PC-9 (cell line): ENCODE results near the gene MICALL1. TPM values are rescaled to one million over a fixed set of nuclear protein-coding genes. Genes with fewer than 3 reads are reported as not detected.
A peak's percentile ranks its signal among the peaks of the same experiment; 100 is the strongest.

Experiments
- BruUV-seq: library from RNA; stranded (reverse); fragments of 400-500 nt; replicated peaks from 2 replicates; lab custom pipeline; 2021; lab: Mats Ljungman, UMichigan
- CTCF ChIA-PET: fragments of 300-600 bp; sonication (Branson Sonifier 250); formaldehyde crosslinking; loops from one replicate; lab custom pipeline; 2022; ENCODE audit warnings: antibody characterized with exemption; lab: Charles Lee
- POLR2A ChIA-PET: fragments of 300-600 bp; sonication (Branson Sonifier 250); formaldehyde crosslinking; loops from one replicate; lab custom pipeline; 2022; ENCODE audit warnings: antibody characterized with exemption; ENCODE audit not compliant: unreplicated experiment; lab: Charles Lee
- DNase-seq, 2 experiments: peaks; one replicate each; pipeline versions ENCODE4 v3.0.0 to v3.0.0-alpha.2; 2015 to 2022; ENCODE audit warnings: mixed read lengths in 1 of 2
- H2AFZ ChIP-seq: fragments of 200-600 bp; sonication (generic); 2 replicates; pipeline ENCODE4 v1.8.1; 2017; ENCODE audit warnings: antibody characterized with exemption
- H3F3A ChIP-seq: fragments of 200-600 bp; sonication (generic); 2 replicates; pipeline ENCODE4 v1.8.1; 2017; ENCODE audit warnings: antibody characterized with exemption, mild to moderate bottlenecking, low read depth; ENCODE audit not compliant: insufficient read depth
- H3K27ac ChIP-seq: fragments of 200-600 bp; sonication (generic); 2 replicates; pipeline ENCODE4 v1.6.1; 2016; ENCODE audit warnings: mixed run types
- H3K27me3 ChIP-seq: fragments of 200-600 bp; sonication (generic); 2 replicates; pipeline ENCODE4 v1.6.1; 2016; ENCODE audit warnings: low read depth, mixed run types; ENCODE audit not compliant: insufficient read depth
- H3K36me3 ChIP-seq: fragments of 200-600 bp; sonication (generic); 2 replicates; pipeline ENCODE4 v1.6.1; 2016; ENCODE audit warnings: low read depth, mixed run types
- H3K4me1 ChIP-seq: fragments of 200-600 bp; sonication (generic); replicated peaks from 2 replicates; pipeline ENCODE4 v1.6.1; 2016; ENCODE audit warnings: mixed run types; ENCODE audit not compliant: insufficient read depth
- H3K4me2 ChIP-seq: fragments of 200-600 bp; sonication (generic); 2 replicates; pipeline ENCODE4 v1.6.1; 2017; ENCODE audit warnings: mixed run types
- H3K4me3 ChIP-seq: fragments of 200-600 bp; sonication (generic); 2 replicates; pipeline ENCODE4 v1.6.1; 2016; ENCODE audit warnings: mixed run types
- H3K79me2 ChIP-seq: fragments of 200-600 bp; sonication (generic); 2 replicates; pipeline ENCODE4 v1.6.1; 2017; ENCODE audit warnings: low read depth, mixed run types
- H3K9me2 ChIP-seq: fragments of 200-600 bp; sonication (generic); 2 replicates; pipeline ENCODE4 v1.8.1; 2017; ENCODE audit warnings: mild to moderate bottlenecking; ENCODE audit not compliant: insufficient read depth
- H3K9me3 ChIP-seq: fragments of 200-600 bp; sonication (generic); 2 replicates; pipeline ENCODE4 v1.8.1; 2016; ENCODE audit warnings: low read depth; ENCODE audit not compliant: insufficient read depth
- H4K20me1 ChIP-seq: fragments of 200-600 bp; sonication (generic); 2 replicates; pipeline ENCODE4 v1.8.1; 2017; ENCODE audit not compliant: insufficient read depth
- CTCF ChIP-seq: fragments of 200-600 bp; sonication (generic); conservative IDR thresholded peaks from 2 replicates; pipeline ENCODE4 v1.6.1; 2017; ENCODE audit warnings: mixed run types, antibody characterized with exemption, mild to moderate bottlenecking, moderate library complexity
- EZH2 ChIP-seq: fragments of 200-600 bp; sonication (generic); IDR thresholded peaks from 2 replicates; pipeline ENCODE4 v1.8.0; 2017; ENCODE audit warnings: antibody characterized with exemption, low read depth
- intact Hi-C: fragments of 100-400 bp; cut with micrococcal nuclease; formaldehyde crosslinking; loops from one replicate; pipeline ENCODE4 v1.10.0; 2022; ENCODE audit not compliant: unreplicated experiment
- total RNA-seq: library from RNA; stranded (reverse); gene quantifications from 2 replicates; pipeline ENCODE4 v1.2.3, GENCODE V29; 2021

The MICALL1 gene
- total RNA-seq, 1 experiment from 2014 or later, result 113 TPM

- TF ChIP-seq CTCF, result no peak
- no peak for TF ChIP-seq EZH2
- BruUV-seq, result no TSS peak
- H3K27me3 ChIP-seq, result no peaks in the 10 kb centered on the region
- no peaks in the 10 kb centered on the region for H3K36me3 ChIP-seq
- H3K9me3 ChIP-seq, result no peaks in the 10 kb centered on the region
- H3K4me3 ChIP-seq, result no peak overlapping the region
- intact Hi-C loops, result no loop called here
- H3F3A ChIP-seq, result peaks cover 67% of the 10 kb centered on the region
- peak overlapping the region; percentile 71 for H3K4me2 ChIP-seq
- DNase-seq, result peak in 1 of 2 experiments; percentile 57
- H3K4me1 ChIP-seq, result peaks cover 75% of the 10 kb centered on the region
- POLR2A ChIA-PET, result interaction anchor here (0.5 to 0.7 kb wide), 3 partner anchors 373 to 1622 kb away, joined by 3 to 5 read pairs (median 4); no protein-coding TSS in a partner anchor
- no peaks in the 10 kb centered on the region for H3K9me2 ChIP-seq
- CTCF ChIA-PET, result interaction anchor here (0.8 to 2.7 kb wide), 2 partner anchors 10 to 147 kb away, joined by 3 to 22 read pairs; no protein-coding TSS in a partner anchor
- peak overlapping the region; percentile 92 for H3K27ac ChIP-seq
- no peaks in the 10 kb centered on the region for H3K79me2 ChIP-seq
- no peaks in the 10 kb centered on the region for H4K20me1 ChIP-seq
- no peak overlapping the region for H2AFZ ChIP-seq
Measured at GRCh38 chr22:37897807-37898206, 8.3 kb upstream of the MICALL1 start.

DNA sequence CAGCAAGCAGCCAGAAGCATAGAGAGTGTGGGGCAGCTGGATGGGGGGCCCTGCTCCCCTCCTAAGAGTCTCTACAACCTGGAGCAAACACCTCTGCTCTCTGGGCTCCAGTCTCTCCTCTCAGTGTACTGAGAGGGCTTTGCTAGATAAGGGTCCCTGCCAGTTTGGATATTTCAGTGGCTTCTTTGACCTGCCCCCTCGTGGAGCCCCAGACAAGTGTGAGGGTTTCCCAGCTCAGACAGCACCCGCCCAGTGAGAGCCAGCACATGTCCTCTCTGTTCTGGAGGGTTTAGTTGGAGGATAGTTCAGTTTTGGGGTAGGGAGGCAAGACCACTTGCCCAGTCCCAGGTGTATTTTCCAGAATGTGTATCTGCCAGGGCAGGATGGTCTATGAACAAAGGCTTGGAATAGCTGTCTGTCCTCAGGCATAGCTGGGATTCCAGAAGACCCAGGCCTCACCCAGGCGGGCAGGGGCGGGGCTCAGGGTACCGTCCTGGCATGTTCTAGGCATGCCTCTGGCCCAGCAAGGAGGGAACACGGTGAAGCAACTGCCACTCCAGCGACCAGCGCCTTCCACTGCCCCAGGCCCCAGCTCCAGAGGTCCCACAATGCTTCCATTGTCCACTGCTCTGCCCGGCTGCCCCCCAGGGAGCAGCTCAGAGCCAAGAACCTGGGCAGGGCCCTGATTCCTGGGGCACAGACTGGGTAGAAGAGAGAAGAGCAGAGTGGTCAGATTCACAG is 7.5 kb upstream of the MICALL1 start:
- no peaks in the 10 kb centered on the region for H3K36me3 ChIP-seq
- intact Hi-C loops, result no loop called here
- CTCF ChIA-PET, result interaction anchor here (0.6 to 2.7 kb wide), 3 partner anchors 8 to 36 kb away, joined by 4 to 22 read pairs (median 7); no protein-coding TSS in a partner anchor
- POLR2A ChIA-PET, result interaction anchor here (0.5 to 0.7 kb wide), 6 partner anchors 34 to 1621 kb away, joined by 3 to 7 read pairs (median 4); no protein-coding TSS in a partner anchor
- H3K4me2 ChIP-seq, result peak overlapping the region; percentile 71
- H3K9me2 ChIP-seq, result no peaks in the 10 kb centered on the region
- H3K79me2 ChIP-seq, result no peaks in the 10 kb centered on the region
- peak; percentile 84 to 94 for DNase-seq
- no peaks in the 10 kb centered on the region for H3K9me3 ChIP-seq
- H3F3A ChIP-seq, result peaks cover 64% of the 10 kb centered on the region
- no peaks in the 10 kb centered on the region for H3K27me3 ChIP-seq
- H4K20me1 ChIP-seq, result no peaks in the 10 kb centered on the region
- TF ChIP-seq EZH2 (no peak), CTCF (no peak)
- no TSS peak for BruUV-seq
- no peak overlapping the region for H2AFZ ChIP-seq
- peak overlapping the region; percentile 92 for H3K27ac ChIP-seq
- no peak overlapping the region for H3K4me3 ChIP-seq
- peaks cover 72% of the 10 kb centered on the region for H3K4me1 ChIP-seq

DNA sequence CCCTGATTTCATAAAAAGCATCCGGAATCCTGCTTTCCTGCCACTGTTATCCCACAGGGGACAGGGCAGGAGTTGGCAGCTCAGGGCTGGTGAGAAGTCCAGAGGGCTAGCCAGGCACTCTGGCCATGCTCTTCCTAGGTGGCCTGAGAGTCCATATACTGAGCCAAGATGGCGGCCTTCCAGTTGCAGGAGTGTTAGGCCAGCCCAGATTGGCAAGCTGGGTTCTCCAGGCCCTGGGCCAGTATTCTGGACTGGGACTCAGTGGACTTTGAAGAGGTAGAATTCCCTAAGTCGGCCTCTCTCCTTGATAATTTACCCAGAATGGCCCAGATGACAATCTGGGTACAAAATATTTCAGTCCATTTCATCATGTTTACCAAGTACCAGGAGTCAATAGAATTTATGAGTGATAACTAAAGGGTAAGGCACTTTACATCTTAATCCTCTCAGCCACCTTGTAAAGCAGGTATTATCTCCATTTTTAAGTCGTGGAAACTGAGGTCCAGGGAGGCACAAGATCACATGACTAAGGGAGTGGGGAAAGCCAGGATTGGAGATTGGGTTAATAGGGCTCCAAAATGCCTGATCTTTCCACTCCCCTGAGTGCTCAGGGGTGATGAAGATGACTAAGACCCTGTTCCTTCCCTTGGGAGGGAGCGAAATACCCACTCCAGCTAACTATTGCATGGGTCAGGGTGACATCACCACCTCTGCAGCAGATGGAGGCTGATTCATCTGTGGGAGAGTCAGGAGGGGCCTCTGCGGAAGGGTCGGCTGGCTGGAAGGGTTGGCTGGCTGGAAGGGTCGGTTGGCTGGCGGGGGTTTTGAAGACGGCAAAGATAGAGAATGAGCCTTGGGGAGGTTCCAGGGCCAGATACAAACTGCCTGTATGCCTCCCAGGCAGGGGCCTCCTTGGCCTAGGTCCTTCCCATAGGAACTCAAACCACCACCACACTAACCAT is 1.2 kb upstream of the MICALL1 start:
- TF ChIP-seq EZH2, result no peak
- TF ChIP-seq CTCF, result no peak
- Histone ChIP-seq H3F3A (peaks cover 43% of the 10 kb centered on the region), H3K36me3 (peaks cover 7% of the 10 kb centered on the region; the same call in 1 of the 2 replicates), H3K4me2 (peak overlapping the region; percentile 82), H3K9me2 (no peaks in the 10 kb centered on the region), H3K79me2 (peaks cover 33% of the 10 kb centered on the region), H3K9me3 (no peaks in the 10 kb centered on the region), H2AFZ (peak overlapping the region; percentile 73; the same call in 1 of the 2 replicates), H3K27ac (peak overlapping the region; percentile 99), H3K27me3 (no peaks in the 10 kb centered on the region), H3K4me1 (peaks cover 46% of the 10 kb centered on the region), H4K20me1 (peaks cover 32% of the 10 kb centered on the region), H3K4me3 (peak overlapping the region; percentile 58)
- CTCF ChIA-PET, result interaction anchor here (1.0 to 2.5 kb wide), 2 partner anchors 9 to 17 kb away, joined by 3 to 40 read pairs; no protein-coding TSS in a partner anchor
- intact Hi-C loops, result loop anchor here (1.0 to 2.0 kb wide), 3 partner anchors 9 to 152 kb away; no protein-coding TSS in a partner anchor
- POLR2A ChIA-PET, result interaction anchor here (0.5 to 2.8 kb wide), 5 partner anchors 8 to 424 kb away, joined by 3 to 75 read pairs (median 11); no protein-coding TSS in a partner anchor
- peak; percentile 83 to 94 for DNase-seq
- BruUV-seq, result TSS peak; percentile 78
